Measurements from ENCODE around the gene BRI3. TPM values are rescaled to one million over a fixed set of nuclear protein-coding genes. Genes with fewer than 3 reads are reported as not detected.

The BRI3 gene
- total RNA-seq, 1 donor from 2014 or later, result 22.2 TPM

DNA sequence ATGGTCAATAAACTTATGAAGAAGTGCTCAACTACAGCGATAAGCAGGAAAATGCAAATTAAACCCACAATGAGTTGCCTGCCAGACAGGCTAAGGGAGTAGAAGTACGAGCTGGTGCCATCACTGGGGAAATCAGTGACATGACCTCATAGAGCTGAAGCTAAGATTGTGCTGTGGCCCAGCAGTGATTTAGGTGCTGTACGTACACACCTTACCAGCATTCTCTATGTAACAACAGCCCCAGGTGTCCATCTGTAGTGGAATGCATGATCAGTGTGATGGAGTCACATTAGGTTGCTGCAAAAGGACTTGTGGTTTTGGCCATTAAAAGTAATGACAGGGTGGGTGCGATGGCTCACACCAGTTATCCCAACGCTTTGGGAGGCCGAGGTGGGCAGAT lies 23.8 kb upstream of the BRI3 start:
- Histone ChIP-seq H3K4me3 (no peak overlapping the region), H3K27ac (no peak overlapping the region), H3K9ac (no peak overlapping the region), H3K27me3 (no peaks in the 10 kb centered on the region), H3K36me3 (no peaks in the 10 kb centered on the region), H4K20me1 (ENCODE audit: low read depth) (peaks cover 8% of the 10 kb centered on the region), H3F3A (ENCODE audit: low read depth) (no peaks in the 10 kb centered on the region), H3K9me3 (ENCODE audit: low read depth) (no peaks in the 10 kb centered on the region), H3K4me1 (peaks cover 6% of the 10 kb centered on the region), H3K4me2 (no peak overlapping the region), H3K79me2 (ENCODE audit: low read depth) (peaks cover 13% of the 10 kb centered on the region), H2AFZ (replicated peaks) (no peak overlapping the region)
- peaks cover 3% of the 10 kb centered on the region for H3K27me3 Mint-ChIP-seq (ENCODE audit: insufficient read depth, low read depth)
- TF ChIP-seq, protein P1, sequence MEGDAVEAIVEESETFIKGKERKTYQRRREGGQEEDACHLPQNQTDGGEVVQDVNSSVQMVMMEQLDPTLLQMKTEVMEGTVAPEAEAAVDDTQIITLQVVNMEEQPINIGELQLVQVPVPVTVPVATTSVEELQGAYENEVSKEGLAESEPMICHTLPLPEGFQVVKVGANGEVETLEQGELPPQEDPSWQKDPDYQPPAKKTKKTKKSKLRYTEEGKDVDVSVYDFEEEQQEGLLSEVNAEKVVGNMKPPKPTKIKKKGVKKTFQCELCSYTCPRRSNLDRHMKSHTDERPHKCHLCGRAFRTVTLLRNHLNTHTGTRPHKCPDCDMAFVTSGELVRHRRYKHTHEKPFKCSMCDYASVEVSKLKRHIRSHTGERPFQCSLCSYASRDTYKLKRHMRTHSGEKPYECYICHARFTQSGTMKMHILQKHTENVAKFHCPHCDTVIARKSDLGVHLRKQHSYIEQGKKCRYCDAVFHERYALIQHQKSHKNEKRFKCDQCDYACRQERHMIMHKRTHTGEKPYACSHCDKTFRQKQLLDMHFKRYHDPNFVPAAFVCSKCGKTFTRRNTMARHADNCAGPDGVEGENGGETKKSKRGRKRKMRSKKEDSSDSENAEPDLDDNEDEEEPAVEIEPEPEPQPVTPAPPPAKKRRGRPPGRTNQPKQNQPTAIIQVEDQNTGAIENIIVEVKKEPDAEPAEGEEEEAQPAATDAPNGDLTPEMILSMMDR (IDR thresholded peaks at IDR 0.05), result no peak
- no peak for TF ChIP-seq EZH2 (IDR thresholded peaks at IDR 0.05)
- no peak for TF ChIP-seq EZH2phosphoT487 (IDR thresholded peaks at IDR 0.05)
- no peak for DNase-seq (ENCODE audit: low spot score)
- H3K36me3 Mint-ChIP-seq, result peaks cover 10% of the 10 kb centered on the region
- no peaks in the 10 kb centered on the region for H3K9me3 Mint-ChIP-seq
- peaks cover 10% of the 10 kb centered on the region for H3K4me1 Mint-ChIP-seq
- H3K4me3 Mint-ChIP-seq, result no peak overlapping the region
- H3K27ac Mint-ChIP-seq, result no peak overlapping the region

DNA sequence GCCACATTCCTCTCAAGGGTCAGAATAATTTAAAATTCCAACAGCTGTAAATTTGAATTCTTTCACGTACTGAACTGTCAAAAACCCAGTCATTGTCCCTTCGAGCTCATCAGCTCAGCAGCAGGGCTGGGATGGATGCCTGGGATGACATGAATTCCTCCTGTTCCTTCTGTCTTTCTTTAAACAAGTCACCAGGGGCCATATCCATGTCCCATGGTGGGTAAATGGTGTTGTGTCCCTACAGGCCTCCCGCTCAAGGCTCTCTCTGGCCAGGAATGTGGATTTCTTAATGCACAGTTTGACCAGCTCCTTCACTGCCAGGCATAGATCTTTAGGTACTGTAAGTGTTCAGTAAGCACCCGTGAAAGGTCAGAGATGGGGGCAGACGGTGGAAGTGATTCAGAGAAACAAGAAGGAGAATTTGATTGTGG lies 15.6 kb upstream of the BRI3 start:
- peaks cover 2% of the 10 kb centered on the region for H3K27me3 Mint-ChIP-seq (ENCODE audit: insufficient read depth, low read depth)
- peaks cover 12% of the 10 kb centered on the region for H3K36me3 Mint-ChIP-seq
- H3K9me3 Mint-ChIP-seq, result no peaks in the 10 kb centered on the region
- H3K27me3 ChIP-seq, result no peaks in the 10 kb centered on the region
- no peak for TF ChIP-seq EZH2 (IDR thresholded peaks at IDR 0.05)
- TF ChIP-seq EZH2phosphoT487 (IDR thresholded peaks at IDR 0.05), result no peak
- TF ChIP-seq, protein P1 (IDR thresholded peaks at IDR 0.05), result no peak
- H3K4me3 Mint-ChIP-seq, result no peak overlapping the region
- no peak overlapping the region for H3K27ac ChIP-seq
- no peak overlapping the region for H2AFZ ChIP-seq (replicated peaks)
- H3K4me1 Mint-ChIP-seq, result no peaks in the 10 kb centered on the region
- no peak overlapping the region for H3K4me2 ChIP-seq
- no peak overlapping the region for H3K9ac ChIP-seq
- H3K36me3 ChIP-seq, result no peaks in the 10 kb centered on the region
- peak overlapping the region; percentile 96 for H3K27ac Mint-ChIP-seq
- H3K9me3 ChIP-seq (ENCODE audit: low read depth), result no peaks in the 10 kb centered on the region
- no peaks in the 10 kb centered on the region for H3K4me1 ChIP-seq
- H3K4me3 ChIP-seq, result no peak overlapping the region
- no peaks in the 10 kb centered on the region for H3F3A ChIP-seq (ENCODE audit: low read depth)
- no peaks in the 10 kb centered on the region for H3K79me2 ChIP-seq (ENCODE audit: low read depth)
- H4K20me1 ChIP-seq (ENCODE audit: low read depth), result no peaks in the 10 kb centered on the region
- no peak for DNase-seq (ENCODE audit: low spot score)

DNA sequence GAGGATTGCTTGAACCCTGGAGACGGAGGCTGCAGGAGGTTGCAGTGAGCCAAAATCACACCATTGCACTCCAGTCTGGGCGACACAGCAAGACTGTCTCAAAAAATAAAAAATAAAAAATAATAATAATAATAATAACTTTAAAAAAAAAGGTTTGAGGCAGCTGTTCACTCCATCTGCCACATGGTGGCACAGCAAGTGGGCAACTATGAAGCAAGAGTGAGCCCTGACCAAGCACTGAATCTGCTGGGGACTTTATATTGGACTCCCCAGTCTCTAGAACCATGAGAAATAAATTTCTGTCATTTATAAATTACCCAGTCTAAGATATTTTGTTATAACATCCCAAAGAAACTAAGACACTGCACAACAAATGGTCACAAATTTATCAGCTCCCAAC lies 14.6 kb upstream of the BRI3 start:
- Mint-ChIP-seq H3K36me3 (peaks cover 11% of the 10 kb centered on the region), H3K4me1 (no peaks in the 10 kb centered on the region), H3K4me3 (no peak overlapping the region), H3K9me3 (no peaks in the 10 kb centered on the region), H3K27me3 (ENCODE audit: insufficient read depth, low read depth) (peaks cover 2% of the 10 kb centered on the region), H3K27ac (no peak overlapping the region)
- Histone ChIP-seq H4K20me1 (ENCODE audit: low read depth) (no peaks in the 10 kb centered on the region), H3K4me1 (no peaks in the 10 kb centered on the region), H3K79me2 (ENCODE audit: low read depth) (no peaks in the 10 kb centered on the region), H3K27me3 (no peaks in the 10 kb centered on the region), H3K36me3 (no peaks in the 10 kb centered on the region), H3F3A (ENCODE audit: low read depth) (no peaks in the 10 kb centered on the region), H3K27ac (no peak overlapping the region), H2AFZ (replicated peaks) (no peak overlapping the region), H3K4me2 (no peak overlapping the region), H3K4me3 (no peak overlapping the region), H3K9me3 (ENCODE audit: low read depth) (no peaks in the 10 kb centered on the region), H3K9ac (no peak overlapping the region)
- TF ChIP-seq, protein P1 (IDR thresholded peaks at IDR 0.05), result peak; percentile 22
- TF ChIP-seq EZH2phosphoT487 (IDR thresholded peaks at IDR 0.05), result no peak
- DNase-seq (ENCODE audit: low spot score), result no peak
